Kidney (tissue), 14 donors: ENCODE results near the gene TP53BP1. TPM values are rescaled to one million over a fixed set of nuclear protein-coding genes. Genes with fewer than 3 reads are reported as not detected.

Experiments
- DNase-seq, 5 donors: peaks; one replicate each; pipeline ENCODE4 v3.0.0-alpha.2; 2013 to 2020
- FAIRE-seq: peaks from 2 replicates; lab custom pipeline; 2012; peaks lifted over from hg19 to GRCh38; lab: Jason Lieb, UNC
- H3K27ac ChIP-seq, 2 donors: one replicate each; pipeline ENCODE4 v1.7.0; 2013; ENCODE audit warnings: low read depth in 2 of 2, low read length in 2 of 2, inconsistent platforms in 1 of 2
- H3K27me3 ChIP-seq: one replicate; pipeline ENCODE4 v1.7.1; 2013; ENCODE audit warnings: low read length, inconsistent platforms; ENCODE audit not compliant: control insufficient read depth, insufficient read depth
- H3K36me3 ChIP-seq, 3 donors: one replicate each; pipeline versions ENCODE4 v1.7.0 to v1.7.1; 2013; ENCODE audit warnings: low read length in 3 of 3, control low read depth in 1 of 3, inconsistent platforms in 1 of 3; ENCODE audit not compliant: insufficient read depth in 3 of 3, control insufficient read depth in 2 of 3
- H3K4me1 ChIP-seq, 3 donors: one replicate each; pipeline versions ENCODE4 v1.7.0 to v1.7.1; 2013; ENCODE audit warnings: low read length in 3 of 3, inconsistent platforms in 1 of 3, low read depth in 1 of 3; ENCODE audit not compliant: control insufficient read depth in 2 of 3, insufficient read depth in 2 of 3
- H3K4me3 ChIP-seq, 3 donors: one replicate each; pipeline versions ENCODE4 v1.7.0 to v1.8.1; 2013; ENCODE audit warnings: low read length in 3 of 3, control low read depth in 1 of 3, inconsistent platforms in 1 of 3
- H3K9ac ChIP-seq, 3 donors: one replicate each; pipeline versions ENCODE4 v1.7.0 to v1.7.1; 2013; ENCODE audit warnings: low read length in 3 of 3, control low read depth in 1 of 3, inconsistent platforms in 1 of 3
- H3K9me3 ChIP-seq, 3 donors: one replicate each; pipeline versions ENCODE4 v1.7.0 to v1.7.1; 2013; ENCODE audit warnings: low read length in 3 of 3, control low read depth in 1 of 3, inconsistent platforms in 1 of 3; ENCODE audit not compliant: control insufficient read depth in 2 of 3, insufficient read depth in 1 of 3
- CTCF ChIP-seq: IDR thresholded peaks from 3 replicates; pipeline ENCODE4 v1.5.1; 2012; ENCODE audit warnings: mild to moderate bottlenecking, moderate library complexity, borderline replicate concordance; ENCODE audit not compliant: insufficient read depth; ENCODE audit errors: extremely low read depth
- intact Hi-C: fragments of 100-400 bp; cut with DNase I; formaldehyde crosslinking; loops from one replicate; pipeline ENCODE4 v1.11.1; 2022
- polyA plus RNA-seq: library from polyadenylated mRNA; stranded (reverse); fragments of 350-450 nt; fragmentation: Illumina TruSeq; extraction: RNeasy Lipid Tissue Mini Kit (QIAGEN cat#74804); gene quantifications from one replicate; pipeline ENCODE4 v1.2.3, GENCODE V29; 2014; ENCODE audit warnings: low read depth, low replicate concordance; ENCODE audit not compliant: insufficient read depth
- total RNA-seq: library from RNA; stranded (reverse); fragmentation: NEBNext Ultra II Directional; extraction: Animal tissue kit (Norgen Biotek cat#: 25700); gene quantifications from one replicate; pipeline ENCODE4 v1.2.1, GENCODE V29; 2021
- donor health status: control.
- donor health status: control.
- donor health status: control.
- donor health status: control.
- donor health status: control.
- donor health status: DM: yes; HTN: yes; CAD: no.
- donor health status: Normal renal cell carcinoma (clear cell type).

Gene TP53BP1
- total and polyA plus RNA-seq, 2 donors from 2014 or later = 15.9 to 47.4 TPM

DNA sequence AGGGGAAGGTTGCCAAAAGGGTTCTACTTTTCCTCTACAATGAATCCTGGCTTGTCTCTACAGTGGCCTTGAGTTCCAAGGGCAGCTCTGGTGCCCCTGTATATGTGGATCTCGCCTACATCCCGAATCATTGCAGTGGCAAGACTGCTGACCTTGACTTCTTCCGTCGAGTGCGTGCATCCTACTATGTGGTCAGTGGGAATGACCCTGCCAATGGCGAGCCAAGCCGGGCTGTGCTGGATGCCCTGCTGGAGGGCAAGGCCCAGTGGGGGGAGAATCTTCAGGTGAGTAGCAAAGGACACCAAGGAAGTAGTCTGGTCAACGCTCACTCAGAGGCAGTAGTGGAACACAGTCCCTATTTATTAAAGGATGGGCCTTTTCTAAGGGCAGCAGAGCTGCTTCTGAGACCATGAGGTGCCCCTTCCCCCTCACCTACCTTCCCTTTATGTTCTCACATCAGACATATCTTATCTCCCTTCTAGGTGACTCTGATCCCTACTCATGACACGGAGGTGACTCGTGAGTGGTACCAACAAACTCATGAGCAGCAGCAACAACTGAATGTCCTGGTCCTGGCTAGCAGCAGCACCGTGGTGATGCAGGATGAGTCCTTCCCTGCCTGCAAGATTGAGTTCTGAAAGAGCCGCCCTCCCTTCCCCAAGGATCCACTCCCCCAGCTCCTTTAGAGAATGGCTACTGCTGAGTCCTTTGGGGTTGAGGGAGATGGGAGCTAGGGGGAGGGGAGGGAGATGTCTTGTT lies 36.8 kb upstream of the TP53BP1 start:
- Histone ChIP-seq H3K4me1 (no peaks in the 10 kb centered on the region), H3K27me3 (no peaks in the 10 kb centered on the region), H3K9ac (no peak overlapping the region), H3K9me3 (no peaks in the 10 kb centered on the region), H3K4me3 (no peak overlapping the region), H3K27ac (no peak overlapping the region), H3K36me3 (peaks cover 0 to 2% (median 0%) of the 10 kb centered on the region in 3 donors)
- no peak for TF ChIP-seq CTCF
- no peak for FAIRE-seq
- intact Hi-C loops = no loop called here
- DNase-seq = no peak

DNA sequence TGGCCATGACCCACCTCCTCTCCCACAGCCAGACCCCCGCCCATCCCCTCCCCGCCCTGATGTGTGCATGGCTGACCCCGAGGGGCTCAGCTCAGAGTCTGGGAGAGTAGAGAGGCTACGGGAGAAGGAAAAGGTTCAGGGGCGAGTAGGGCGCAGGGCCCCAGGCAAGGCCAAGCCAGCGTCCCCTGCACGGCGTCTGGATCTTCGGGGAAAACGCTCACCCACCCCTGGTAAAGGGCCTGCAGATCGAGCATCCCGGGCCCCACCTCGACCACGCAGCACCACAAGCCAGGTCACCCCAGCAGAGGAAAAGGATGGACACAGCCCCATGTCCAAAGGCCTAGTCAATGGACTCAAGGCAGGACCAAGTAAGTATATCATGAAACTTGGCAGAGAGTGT lies 36.2 kb upstream of the TP53BP1 start:
- no peak for FAIRE-seq
- no peak for TF ChIP-seq CTCF
- peaks cover 0 to under 1% (median 0%) of the 10 kb centered on the region in 3 donors for H3K36me3 ChIP-seq
- no peak overlapping the region for H3K4me3 ChIP-seq
- H3K4me1 ChIP-seq = no peaks in the 10 kb centered on the region
- H3K9me3 ChIP-seq = no peaks in the 10 kb centered on the region
- H3K27ac ChIP-seq = no peak overlapping the region
- intact Hi-C loops = no loop called here
- no peak for DNase-seq
- H3K9ac ChIP-seq = no peak overlapping the region
- no peaks in the 10 kb centered on the region for H3K27me3 ChIP-seq

- no peak for DNase-seq
Observed at GRCh38 chr15:43528542-43529007, 35.6 kb upstream of the TP53BP1 start.

More at GRCh38 chr15:43528542-43529007, 35.6 kb upstream of the TP53BP1 start:
- Histone ChIP-seq H3K4me1 (no peaks in the 10 kb centered on the region), H3K9me3 (no peaks in the 10 kb centered on the region), H3K9ac (no peak overlapping the region), H3K27me3 (no peaks in the 10 kb centered on the region), H3K27ac (no peak overlapping the region), H3K36me3 (no peaks in the 10 kb centered on the region), H3K4me3 (no peak overlapping the region)
- FAIRE-seq = no peak
- TF ChIP-seq CTCF = no peak
- intact Hi-C loops = no loop called here
